HepG2 (cell line): ENCODE results near the gene MTO1. TPM values are rescaled to one million over a fixed set of nuclear protein-coding genes. Genes with fewer than 3 reads are reported as not detected.

Source experiments
- CTCF ChIP-seq: sonication (generic); formaldehyde crosslinking; IDR thresholded peaks from 2 replicates; pipeline ENCODE4 v1.5.0; 2020; ENCODE audit warnings: mild to moderate bottlenecking, missing genetic modification reagents, moderate library complexity
- DMAP1 ChIP-seq: IDR thresholded peaks from 2 replicates; pipeline ENCODE4 v1.6.1; 2016
- ETS1 ChIP-seq: sonication (generic); formaldehyde crosslinking; IDR thresholded peaks from 2 replicates; pipeline ENCODE4 v1.4.0; 2020; ENCODE audit warnings: missing genetic modification reagents
- PRPF4 ChIP-seq: fragments of 200-400 bp; formaldehyde crosslinking; IDR thresholded peaks from 2 replicates; pipeline ENCODE4 v1.6.1; 2016; ENCODE audit warnings: low read length, low read depth; ENCODE audit not compliant: poor library complexity, severe bottlenecking
- THAP9 ChIP-seq: sonication (generic); formaldehyde crosslinking; IDR thresholded peaks from 2 replicates; pipeline ENCODE4; 2020; ENCODE audit warnings: missing genetic modification reagents, mild to moderate bottlenecking, borderline replicate concordance
- YY1 ChIP-seq: IDR thresholded peaks from 2 replicates; pipeline ENCODE4 v1.6.1; 2011; ENCODE audit warnings: low read length, low read depth, moderate library complexity, mild to moderate bottlenecking; ENCODE audit not compliant: insufficient read depth, insufficient replicate concordance
- ZNF232 ChIP-seq: sonication (generic); formaldehyde crosslinking; IDR thresholded peaks from 2 replicates; pipeline ENCODE4 v1.4.0; 2020; ENCODE audit warnings: missing genetic modification reagents, borderline replicate concordance
- ZNF672 ChIP-seq: sonication (generic); formaldehyde crosslinking; IDR thresholded peaks from 2 replicates; pipeline ENCODE4 v1.8.1; 2022; ENCODE audit warnings: missing genetic modification reagents
- ZNF704 ChIP-seq: sonication (generic); formaldehyde crosslinking; IDR thresholded peaks from 2 replicates; pipeline ENCODE4 v1.8.1; 2023; ENCODE audit warnings: mild to moderate bottlenecking, inconsistent platforms, moderate library complexity, missing genetic modification reagents, borderline replicate concordance
- ZNF709 ChIP-seq: sonication (generic); formaldehyde crosslinking; IDR thresholded peaks from 2 replicates; pipeline ENCODE4 v1.5.0; 2020; ENCODE audit warnings: mild to moderate bottlenecking, missing genetic modification reagents
- ZNF768 ChIP-seq: sonication (generic); formaldehyde crosslinking; IDR thresholded peaks from 2 replicates; pipeline ENCODE4 v1.4.0; 2020; ENCODE audit warnings: missing genetic modification reagents
- ZNF891 ChIP-seq: sonication (generic); formaldehyde crosslinking; IDR thresholded peaks from 2 replicates; pipeline ENCODE4 v1.5.0; 2020; ENCODE audit warnings: mild to moderate bottlenecking, missing genetic modification reagents
- ZSCAN12 ChIP-seq: sonication (generic); formaldehyde crosslinking; IDR thresholded peaks from 2 replicates; pipeline ENCODE4 v1.9.0; 2021; ENCODE audit warnings: mild to moderate bottlenecking, missing genetic modification reagents
- polyA plus RNA-seq, 8 experiments: library from polyadenylated mRNA; depleted of rRNA in 3 of 8; stranded (reverse) in 7 of 8; unstranded in 1 of 8; fragments of >200 nt; fragmentation: Illumina TruSeq in 4 of 8; extraction: Trizol in 4 of 8; gene quantifications; 2 replicates each; pipeline versions ENCODE4 v1.2.1 to v1.2.3, GENCODE V29; 2011 to 2016; ENCODE audit warnings: low read depth in 4 of 8, missing spikeins in 1 of 8, mixed read lengths in 1 of 8; ENCODE audit not compliant: insufficient read depth in 1 of 8
- total RNA-seq, 5 experiments: library from RNA; depleted of rRNA; stranded (reverse); fragments of >200 nt; fragmentation: Illumina TruSeq; extraction: Trizol; gene quantifications; 2 replicates each; pipeline ENCODE4 v1.2.3, GENCODE V29; 2016; ENCODE audit warnings: low read depth in 1 of 5
- TF ChIP-seq, protein P1 (sequence below): fragments of 450-650 bp; IDR thresholded peaks from 2 replicates; pipeline ENCODE4 v1.6.1; 2017; ENCODE audit warnings: mild to moderate bottlenecking
- TF ChIP-seq, protein P2 (sequence below): IDR thresholded peaks from 2 replicates; pipeline ENCODE4 v1.6.1; 2016; ENCODE audit warnings: mild to moderate bottlenecking

MTO1 gene
- total and polyA plus RNA-seq, 2 of the 13 experiments (the other 11 are each of a cell fraction or from before 2014, with no cell fraction given), result 21.1 to 45.3 TPM

- TF ChIP-seq ZNF768 (CRISPR knock-in tag) (peak; percentile 28; the same call in 1 of the 2 replicates), DMAP1 (CRISPR knock-in tag) (peak; percentile 26; the same call in 1 of the 2 replicates), THAP9 (CRISPR knock-in tag) (0 out of 2 replicates have a peak, but pooled peaks have one; percentile 12), ZNF704 (no peak), ETS1 (CRISPR knock-in tag) (no peak), ZNF672 (CRISPR knock-in tag) (no peak), YY1 (no peak), ZSCAN12 (CRISPR knock-in tag) (no peak), ZNF232 (CRISPR knock-in tag) (no peak), PRPF4 (no peak), ZNF891 (CRISPR knock-in tag) (no peak), ZNF709 (0 out of 2 replicates have a peak, but pooled peaks have one; percentile 12), CTCF (CRISPR knock-in tag) (no peak)
- TF ChIP-seq, protein P1, sequence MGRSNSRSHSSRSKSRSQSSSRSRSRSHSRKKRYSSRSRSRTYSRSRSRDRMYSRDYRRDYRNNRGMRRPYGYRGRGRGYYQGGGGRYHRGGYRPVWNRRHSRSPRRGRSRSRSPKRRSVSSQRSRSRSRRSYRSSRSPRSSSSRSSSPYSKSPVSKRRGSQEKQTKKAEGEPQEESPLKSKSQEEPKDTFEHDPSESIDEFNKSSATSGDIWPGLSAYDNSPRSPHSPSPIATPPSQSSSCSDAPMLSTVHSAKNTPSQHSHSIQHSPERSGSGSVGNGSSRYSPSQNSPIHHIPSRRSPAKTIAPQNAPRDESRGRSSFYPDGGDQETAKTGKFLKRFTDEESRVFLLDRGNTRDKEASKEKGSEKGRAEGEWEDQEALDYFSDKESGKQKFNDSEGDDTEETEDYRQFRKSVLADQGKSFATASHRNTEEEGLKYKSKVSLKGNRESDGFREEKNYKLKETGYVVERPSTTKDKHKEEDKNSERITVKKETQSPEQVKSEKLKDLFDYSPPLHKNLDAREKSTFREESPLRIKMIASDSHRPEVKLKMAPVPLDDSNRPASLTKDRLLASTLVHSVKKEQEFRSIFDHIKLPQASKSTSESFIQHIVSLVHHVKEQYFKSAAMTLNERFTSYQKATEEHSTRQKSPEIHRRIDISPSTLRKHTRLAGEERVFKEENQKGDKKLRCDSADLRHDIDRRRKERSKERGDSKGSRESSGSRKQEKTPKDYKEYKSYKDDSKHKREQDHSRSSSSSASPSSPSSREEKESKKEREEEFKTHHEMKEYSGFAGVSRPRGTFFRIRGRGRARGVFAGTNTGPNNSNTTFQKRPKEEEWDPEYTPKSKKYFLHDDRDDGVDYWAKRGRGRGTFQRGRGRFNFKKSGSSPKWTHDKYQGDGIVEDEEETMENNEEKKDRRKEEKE, result no peak
- TF ChIP-seq, protein P2, sequence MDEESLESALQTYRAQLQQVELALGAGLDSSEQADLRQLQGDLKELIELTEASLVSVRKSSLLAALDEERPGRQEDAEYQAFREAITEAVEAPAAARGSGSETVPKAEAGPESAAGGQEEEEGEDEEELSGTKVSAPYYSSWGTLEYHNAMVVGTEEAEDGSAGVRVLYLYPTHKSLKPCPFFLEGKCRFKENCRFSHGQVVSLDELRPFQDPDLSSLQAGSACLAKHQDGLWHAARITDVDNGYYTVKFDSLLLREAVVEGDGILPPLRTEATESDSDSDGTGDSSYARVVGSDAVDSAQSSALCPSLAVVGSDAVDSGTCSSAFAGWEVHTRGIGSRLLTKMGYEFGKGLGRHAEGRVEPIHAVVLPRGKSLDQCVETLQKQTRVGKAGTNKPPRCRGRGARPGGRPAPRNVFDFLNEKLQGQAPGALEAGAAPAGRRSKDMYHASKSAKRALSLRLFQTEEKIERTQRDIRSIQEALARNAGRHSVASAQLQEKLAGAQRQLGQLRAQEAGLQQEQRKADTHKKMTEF, result no peak
Measured at GRCh38 chr6:73521351-73521985, 59.9 kb downstream of the MTO1 start (continued).
